Activated naive CD4-positive, alpha-beta T cell treated with anti-CD3 and anti-CD28 coated beads, Interleukin-2, amount 50 U/mL, for 72 hours (primary cell): ENCODE results near the gene CCDC136. TPM values are rescaled to one million over a fixed set of nuclear protein-coding genes. Genes with fewer than 3 reads are reported as not detected.

Source experiments
- ATAC-seq, 2 donors: fragments of 150-1000 bp; cut with Tn5 transposase; 2 replicates each; pipeline ENCODE4 v1.10.0; 2021; ENCODE audit warnings: mild to moderate bottlenecking in 2 of 2, moderate library complexity in 2 of 2
- DNase-seq, 2 donors: peaks; one replicate each; pipeline ENCODE4 v3.0.0; 2021 to 2022; ENCODE audit warnings: low spot score in 2 of 2
- H3K27ac Mint-ChIP-seq, 2 donors: one replicate each; pipeline ENCODE4 v1.8.0; 2022; ENCODE audit warnings: mild to moderate bottlenecking in 2 of 2, mixed read lengths in 2 of 2
- H3K36me3 Mint-ChIP-seq, 2 donors: one replicate each; pipeline ENCODE4 v1.8.0; 2022; ENCODE audit warnings: mixed read lengths in 2 of 2
- H3K9me3 Mint-ChIP-seq, 2 donors: one replicate each; pipeline ENCODE4 v1.8.0; 2022; ENCODE audit warnings: mixed read lengths in 2 of 2
- total RNA-seq, 2 donors: library from RNA; stranded (reverse); gene quantifications; one replicate each; pipeline ENCODE4 v1.2.3, GENCODE V29; 2022

The CCDC136 gene
- 10 to 100 TPM in 1 of 2 donors, 1 to 10 TPM in 1; 6.7 to 20.3 TPM for total RNA-seq

GRCh38 chr7:128791121-128791971 is at the start of gene CCDC136:
CCDC136 (plus strand) TSS chr7:128791968; CDS start chr7:128792412, 444 bp downstream.
- H3K27ac Mint-ChIP-seq = peak within 1 kb of the TSS; percentile 45 to 80
- ATAC-seq = peak; percentile 90 to 95

GRCh38 chr7:128742206-128742605 is 49.6 kb upstream of the CCDC136 start:
- peaks cover 6 to 10% of the 10 kb centered on the region in 2 donors for H3K36me3 Mint-ChIP-seq
- DNase-seq = no peak
- no peaks in the 10 kb centered on the region for H3K9me3 Mint-ChIP-seq
- ATAC-seq = no peak
- no peak overlapping the region for H3K27ac Mint-ChIP-seq

More at GRCh38 chr7:128791121-128791971, at the start of gene CCDC136:
- peak; percentile 74 for DNase-seq
- Mint-ChIP-seq H3K9me3 (no peaks in the 10 kb centered on the region), H3K36me3 (no peaks in the 10 kb centered on the region)

GRCh38 chr7:128743112-128743772 is 48.5 kb upstream of the CCDC136 start:
- no peaks in the 10 kb centered on the region for H3K9me3 Mint-ChIP-seq

GRCh38 chr7:128744366-128744905 is 47.3 kb upstream of the CCDC136 start:
- peak overlapping the region in 1 of 2 donors; percentile 11 for H3K27ac Mint-ChIP-seq
- ATAC-seq = no peak
- peaks cover 11 to 15% of the 10 kb centered on the region in 2 donors for H3K36me3 Mint-ChIP-seq

More at GRCh38 chr7:128743112-128743772, 48.5 kb upstream of the CCDC136 start:
- no peak for DNase-seq
- Mint-ChIP-seq H3K36me3 (peaks cover 6 to 14% of the 10 kb centered on the region in 2 donors), H3K27ac (peak overlapping the region in 1 of 2 donors; percentile 85)
- no peak for ATAC-seq

GRCh38 chr7:128745706-128746105 is 46.1 kb upstream of the CCDC136 start:
- Mint-ChIP-seq H3K27ac (no peak overlapping the region), H3K9me3 (no peaks in the 10 kb centered on the region), H3K36me3 (peaks cover 4 to 10% of the 10 kb centered on the region in 2 donors)
- no peak for ATAC-seq
- no peak for DNase-seq

More at GRCh38 chr7:128744366-128744905, 47.3 kb upstream of the CCDC136 start:
- no peak for DNase-seq
- H3K9me3 Mint-ChIP-seq = no peaks in the 10 kb centered on the region

GRCh38 chr7:128747327-128748079 is 44.3 kb upstream of the CCDC136 start:
- Mint-ChIP-seq H3K36me3 (peaks cover 4 to 10% of the 10 kb centered on the region in 2 donors), H3K27ac (peak overlapping the region in 1 of 2 donors; percentile 44), H3K9me3 (no peaks in the 10 kb centered on the region)
- DNase-seq (no peak), ATAC-seq (no peak)

GRCh38 chr7:128752251-128752650 is 39.5 kb upstream of the CCDC136 start:
- DNase-seq = no peak
- Mint-ChIP-seq H3K9me3 (no peaks in the 10 kb centered on the region), H3K36me3 (peaks cover 9 to 21% of the 10 kb centered on the region in 2 donors), H3K27ac (no peak overlapping the region)
- no peak for ATAC-seq

- H3K36me3 Mint-ChIP-seq = peaks cover 9 to 17% of the 10 kb centered on the region in 2 donors
- no peak for ATAC-seq
- H3K9me3 Mint-ChIP-seq = no peaks in the 10 kb centered on the region
- no peak overlapping the region for H3K27ac Mint-ChIP-seq
- no peak for DNase-seq
Measured at GRCh38 chr7:128755075-128755818, 36.5 kb upstream of the CCDC136 start.

- ATAC-seq (no peak), DNase-seq (no peak)
- no peak overlapping the region for H3K27ac Mint-ChIP-seq
- H3K36me3 Mint-ChIP-seq = peaks cover 9 to 17% of the 10 kb centered on the region in 2 donors
- H3K9me3 Mint-ChIP-seq = no peaks in the 10 kb centered on the region
Measured at GRCh38 chr7:128755819-128756476, 35.8 kb upstream of the CCDC136 start.

GRCh38 chr7:128757203-128757602 is 34.6 kb upstream of the CCDC136 start:
- Mint-ChIP-seq H3K27ac (no peak overlapping the region), H3K9me3 (no peaks in the 10 kb centered on the region), H3K36me3 (peaks cover 9 to 21% of the 10 kb centered on the region in 2 donors)
- DNase-seq (no peak), ATAC-seq (no peak)

GRCh38 chr7:128758553-128758952 is 33.2 kb upstream of the CCDC136 start:
- ATAC-seq = no peak
- Mint-ChIP-seq H3K36me3 (peaks cover 4 to 17% of the 10 kb centered on the region in 2 donors), H3K27ac (no peak overlapping the region), H3K9me3 (no peaks in the 10 kb centered on the region)
- DNase-seq = no peak

- peaks cover 4 to 12% of the 10 kb centered on the region in 2 donors for H3K36me3 Mint-ChIP-seq
- no peak overlapping the region for H3K27ac Mint-ChIP-seq
- peak in 1 of 2 donors; percentile 59 for ATAC-seq
Measured at GRCh38 chr7:128759242-128759641, 32.5 kb upstream of the CCDC136 start.

GRCh38 chr7:128763541-128763940 is 28.2 kb upstream of the CCDC136 start:
- no peak for DNase-seq
- Mint-ChIP-seq H3K27ac (no peak overlapping the region), H3K9me3 (no peaks in the 10 kb centered on the region), H3K36me3 (peaks cover 13 to 16% of the 10 kb centered on the region in 2 donors)
- no peak for ATAC-seq

More at GRCh38 chr7:128759242-128759641, 32.5 kb upstream of the CCDC136 start:
- DNase-seq = no peak
- no peaks in the 10 kb centered on the region for H3K9me3 Mint-ChIP-seq

- no peak for DNase-seq
- peak overlapping the region in 1 of 2 donors; percentile 16 for H3K27ac Mint-ChIP-seq
- no peaks in the 10 kb centered on the region for H3K9me3 Mint-ChIP-seq
- ATAC-seq = no peak
- peaks cover 22 to 23% of the 10 kb centered on the region in 2 donors for H3K36me3 Mint-ChIP-seq
Measured at GRCh38 chr7:128767475-128768110, 24.2 kb upstream of the CCDC136 start.

GRCh38 chr7:128770233-128770632 is 21.5 kb upstream of the CCDC136 start:
- H3K27ac Mint-ChIP-seq = no peak overlapping the region
- ATAC-seq (no peak), DNase-seq (no peak)
- H3K36me3 Mint-ChIP-seq = peaks cover 35 to 47% of the 10 kb centered on the region in 2 donors
- no peaks in the 10 kb centered on the region for H3K9me3 Mint-ChIP-seq
